IPS-NIHi7 (cell line): ENCODE measurements around the gene FAM118A.

Experiments
- DNase-seq: peaks from one replicate; pipeline ENCODE4 v3.0.0; 2012; ENCODE audit warnings: mixed read lengths; ENCODE audit errors: extremely low spot score

The FAM118A gene

GRCh38 chr22:45376009-45376408 lies 66.3 kb downstream of the FAM118A start:
- DNase-seq, result no peak

GRCh38 chr22:45376703-45377102 lies 67.0 kb downstream of the FAM118A start:
- no peak for DNase-seq

- DNase-seq, result no peak
Measured at GRCh38 chr22:45381348-45381747, 71.6 kb downstream of the FAM118A start.

- no peak for DNase-seq
Measured at GRCh38 chr22:45389546-45389945, 79.8 kb downstream of the FAM118A start.
